WTC11 (cell line): ENCODE data around the gene METTL24. TPM values are rescaled to one million over a fixed set of nuclear protein-coding genes. Genes with fewer than 3 reads are reported as not detected.
A peak's percentile ranks its signal among the peaks of the same experiment; 100 is the strongest.

Experiments
- ATAC-seq: fragments of 200-7000 bp; cut with Tn5 transposase; 2 replicates; pipeline ENCODE4 v1.10.0; 2021; ENCODE audit warnings: mild to moderate bottlenecking, moderate library complexity
- CTCF ChIA-PET: fragments of 300-600 bp; sonication (Branson Sonifier 250); formaldehyde crosslinking; loops from one replicate; lab custom pipeline; 2021; ENCODE audit warnings: antibody characterized with exemption; lab: Charles Lee
- POLR2A ChIA-PET: fragments of 350-600 bp; sonication (Branson Sonifier 250); formaldehyde crosslinking; loops from one replicate; lab custom pipeline; 2021; ENCODE audit warnings: antibody characterized with exemption; lab: Charles Lee
- DNase-seq: peaks from one replicate; pipeline ENCODE4 v3.0.0; 2021; ENCODE audit warnings: low spot score
- H3K27ac Mint-ChIP-seq: 2 replicates; pipeline ENCODE4 v1.8.0; 2021; ENCODE audit warnings: mixed read lengths
- H3K27me3 Mint-ChIP-seq: 2 replicates; pipeline ENCODE4 v1.8.0; 2021; ENCODE audit warnings: low read depth, mild to moderate bottlenecking, moderate library complexity, mixed read lengths
- H3K36me3 Mint-ChIP-seq: 2 replicates; pipeline ENCODE4 v1.8.0; 2021; ENCODE audit warnings: mixed read lengths
- H3K4me1 Mint-ChIP-seq: 2 replicates; pipeline ENCODE4 v1.8.0; 2022; ENCODE audit warnings: mixed read lengths
- H3K4me3 Mint-ChIP-seq: 2 replicates; pipeline ENCODE4 v1.8.0; 2021; ENCODE audit warnings: mild to moderate bottlenecking, moderate library complexity, mixed read lengths
- H3K9me3 Mint-ChIP-seq: 2 replicates; pipeline ENCODE4 v1.8.0; 2021; ENCODE audit warnings: mixed read lengths
- CREM ChIP-seq: sonication (generic); formaldehyde crosslinking; IDR thresholded peaks from 2 replicates; pipeline ENCODE4 v1.8.1; 2022; ENCODE audit warnings: mild to moderate bottlenecking, missing genetic modification reagents, moderate library complexity
- ESRRA ChIP-seq: sonication (generic); formaldehyde crosslinking; IDR thresholded peaks from 2 replicates; pipeline ENCODE4 v1.8.1; 2022; ENCODE audit warnings: mild to moderate bottlenecking, missing genetic modification reagents, borderline replicate concordance
- FOXJ3 ChIP-seq: sonication (generic); formaldehyde crosslinking; IDR thresholded peaks from 2 replicates; pipeline ENCODE4 v1.9.0; 2021; ENCODE audit warnings: missing genetic modification reagents, mild to moderate bottlenecking, borderline replicate concordance
- GTF2I ChIP-seq: fragments of 250-450 bp; sonication (Bioruptor Pico); conservative IDR thresholded peaks from 2 replicates; pipeline ENCODE4 v1.4.0; 2021; ENCODE audit warnings: mild to moderate bottlenecking
- HMGA2 ChIP-seq: fragments of 250-450 bp; sonication (Bioruptor Pico); IDR thresholded peaks from 2 replicates; pipeline ENCODE4 v1.4.0; 2021; ENCODE audit warnings: mild to moderate bottlenecking, moderate library complexity
- MYBL2 ChIP-seq: sonication (generic); formaldehyde crosslinking; IDR thresholded peaks from 2 replicates; pipeline ENCODE4 v1.8.1; 2023; ENCODE audit warnings: mild to moderate bottlenecking, moderate library complexity, missing genetic modification reagents
- SMAD3 ChIP-seq: sonication (generic); formaldehyde crosslinking; IDR thresholded peaks from 2 replicates; pipeline ENCODE4 v1.8.0; 2022; ENCODE audit warnings: missing genetic modification reagents, mild to moderate bottlenecking, borderline replicate concordance
- TEAD1 ChIP-seq: sonication (generic); formaldehyde crosslinking; IDR thresholded peaks from 2 replicates; pipeline ENCODE4 v1.8.0; 2022; ENCODE audit warnings: mild to moderate bottlenecking, missing genetic modification reagents
- TP53 ChIP-seq: sonication (generic); formaldehyde crosslinking; IDR thresholded peaks from 2 replicates; pipeline ENCODE4 v1.8.1; 2023; ENCODE audit warnings: mild to moderate bottlenecking, missing genetic modification reagents
- ZNF121 ChIP-seq: sonication (generic); formaldehyde crosslinking; IDR thresholded peaks from 2 replicates; pipeline ENCODE4 v1.8.0; 2023; ENCODE audit warnings: missing genetic modification reagents
- ZNF219 ChIP-seq: sonication (generic); formaldehyde crosslinking; IDR thresholded peaks from 2 replicates; pipeline ENCODE4 v1.8.0; 2023; ENCODE audit warnings: missing genetic modification reagents, mild to moderate bottlenecking, borderline replicate concordance
- total RNA-seq: library from RNA; stranded (reverse); gene quantifications from 3 replicates; pipeline ENCODE4 v1.2.3, GENCODE V29; 2021
- TF ChIP-seq, protein P1 (sequence below): fragments of 250-450 bp; sonication (Bioruptor Pico); IDR thresholded peaks from 2 replicates; pipeline ENCODE4 v1.9.0; 2021; ENCODE audit warnings: mild to moderate bottlenecking, borderline replicate concordance
- TF ChIP-seq, protein P2 (sequence below): sonication (generic); formaldehyde crosslinking; IDR thresholded peaks from 2 replicates; pipeline ENCODE4 v1.8.0; 2022; ENCODE audit warnings: missing genetic modification reagents
- TF ChIP-seq, protein P3 (sequence below): sonication (generic); formaldehyde crosslinking; IDR thresholded peaks from 2 replicates; pipeline ENCODE4 v1.8.1; 2023; ENCODE audit warnings: mild to moderate bottlenecking, missing genetic modification reagents
- TF ChIP-seq, protein P4 (sequence below): fragments of 250-450 bp; sonication (Bioruptor Pico); IDR thresholded peaks from 2 replicates; pipeline ENCODE4 v1.8.0; 2021; ENCODE audit warnings: mild to moderate bottlenecking
- TF ChIP-seq, protein P5 (sequence below): sonication (generic); formaldehyde crosslinking; IDR thresholded peaks from 2 replicates; pipeline ENCODE4 v1.8.1; 2023; ENCODE audit warnings: mild to moderate bottlenecking, missing genetic modification reagents, borderline replicate concordance

The METTL24 gene
- total RNA-seq, 1 experiment from 2014 or later = 0.31 TPM

DNA sequence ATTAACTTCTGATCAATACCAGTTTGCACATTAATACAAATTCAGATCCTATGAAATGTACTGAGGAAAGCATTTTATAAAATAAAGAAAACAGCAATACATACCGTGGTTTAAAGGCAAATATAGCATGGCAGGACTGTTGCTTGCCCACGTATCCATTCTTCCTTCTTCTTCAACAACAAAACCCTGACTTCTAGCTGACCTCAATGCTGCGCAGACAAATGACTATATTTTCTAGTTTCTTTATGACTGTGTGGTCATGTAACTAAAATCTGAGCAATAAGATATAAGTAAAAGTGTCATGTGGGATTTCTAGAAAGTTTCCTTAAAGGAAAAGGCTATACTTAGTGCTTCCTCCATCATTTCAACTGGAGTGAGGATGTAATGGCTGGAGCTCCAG is 92.9 kb downstream of the METTL24 start:
- ATAC-seq = no peak
- TF ChIP-seq MYBL2 (no peak), ESRRA (CRISPR knock-in tag) (no peak), GTF2I (CRISPR knock-in tag) (no peak), FOXJ3 (CRISPR knock-in tag) (no peak)
- TF ChIP-seq, protein P1, sequence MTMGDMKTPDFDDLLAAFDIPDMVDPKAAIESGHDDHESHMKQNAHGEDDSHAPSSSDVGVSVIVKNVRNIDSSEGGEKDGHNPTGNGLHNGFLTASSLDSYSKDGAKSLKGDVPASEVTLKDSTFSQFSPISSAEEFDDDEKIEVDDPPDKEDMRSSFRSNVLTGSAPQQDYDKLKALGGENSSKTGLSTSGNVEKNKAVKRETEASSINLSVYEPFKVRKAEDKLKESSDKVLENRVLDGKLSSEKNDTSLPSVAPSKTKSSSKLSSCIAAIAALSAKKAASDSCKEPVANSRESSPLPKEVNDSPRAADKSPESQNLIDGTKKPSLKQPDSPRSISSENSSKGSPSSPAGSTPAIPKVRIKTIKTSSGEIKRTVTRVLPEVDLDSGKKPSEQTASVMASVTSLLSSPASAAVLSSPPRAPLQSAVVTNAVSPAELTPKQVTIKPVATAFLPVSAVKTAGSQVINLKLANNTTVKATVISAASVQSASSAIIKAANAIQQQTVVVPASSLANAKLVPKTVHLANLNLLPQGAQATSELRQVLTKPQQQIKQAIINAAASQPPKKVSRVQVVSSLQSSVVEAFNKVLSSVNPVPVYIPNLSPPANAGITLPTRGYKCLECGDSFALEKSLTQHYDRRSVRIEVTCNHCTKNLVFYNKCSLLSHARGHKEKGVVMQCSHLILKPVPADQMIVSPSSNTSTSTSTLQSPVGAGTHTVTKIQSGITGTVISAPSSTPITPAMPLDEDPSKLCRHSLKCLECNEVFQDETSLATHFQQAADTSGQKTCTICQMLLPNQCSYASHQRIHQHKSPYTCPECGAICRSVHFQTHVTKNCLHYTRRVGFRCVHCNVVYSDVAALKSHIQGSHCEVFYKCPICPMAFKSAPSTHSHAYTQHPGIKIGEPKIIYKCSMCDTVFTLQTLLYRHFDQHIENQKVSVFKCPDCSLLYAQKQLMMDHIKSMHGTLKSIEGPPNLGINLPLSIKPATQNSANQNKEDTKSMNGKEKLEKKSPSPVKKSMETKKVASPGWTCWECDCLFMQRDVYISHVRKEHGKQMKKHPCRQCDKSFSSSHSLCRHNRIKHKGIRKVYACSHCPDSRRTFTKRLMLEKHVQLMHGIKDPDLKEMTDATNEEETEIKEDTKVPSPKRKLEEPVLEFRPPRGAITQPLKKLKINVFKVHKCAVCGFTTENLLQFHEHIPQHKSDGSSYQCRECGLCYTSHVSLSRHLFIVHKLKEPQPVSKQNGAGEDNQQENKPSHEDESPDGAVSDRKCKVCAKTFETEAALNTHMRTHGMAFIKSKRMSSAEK (CRISPR knock-in tag) = no peak
- TF ChIP-seq, protein P2, sequence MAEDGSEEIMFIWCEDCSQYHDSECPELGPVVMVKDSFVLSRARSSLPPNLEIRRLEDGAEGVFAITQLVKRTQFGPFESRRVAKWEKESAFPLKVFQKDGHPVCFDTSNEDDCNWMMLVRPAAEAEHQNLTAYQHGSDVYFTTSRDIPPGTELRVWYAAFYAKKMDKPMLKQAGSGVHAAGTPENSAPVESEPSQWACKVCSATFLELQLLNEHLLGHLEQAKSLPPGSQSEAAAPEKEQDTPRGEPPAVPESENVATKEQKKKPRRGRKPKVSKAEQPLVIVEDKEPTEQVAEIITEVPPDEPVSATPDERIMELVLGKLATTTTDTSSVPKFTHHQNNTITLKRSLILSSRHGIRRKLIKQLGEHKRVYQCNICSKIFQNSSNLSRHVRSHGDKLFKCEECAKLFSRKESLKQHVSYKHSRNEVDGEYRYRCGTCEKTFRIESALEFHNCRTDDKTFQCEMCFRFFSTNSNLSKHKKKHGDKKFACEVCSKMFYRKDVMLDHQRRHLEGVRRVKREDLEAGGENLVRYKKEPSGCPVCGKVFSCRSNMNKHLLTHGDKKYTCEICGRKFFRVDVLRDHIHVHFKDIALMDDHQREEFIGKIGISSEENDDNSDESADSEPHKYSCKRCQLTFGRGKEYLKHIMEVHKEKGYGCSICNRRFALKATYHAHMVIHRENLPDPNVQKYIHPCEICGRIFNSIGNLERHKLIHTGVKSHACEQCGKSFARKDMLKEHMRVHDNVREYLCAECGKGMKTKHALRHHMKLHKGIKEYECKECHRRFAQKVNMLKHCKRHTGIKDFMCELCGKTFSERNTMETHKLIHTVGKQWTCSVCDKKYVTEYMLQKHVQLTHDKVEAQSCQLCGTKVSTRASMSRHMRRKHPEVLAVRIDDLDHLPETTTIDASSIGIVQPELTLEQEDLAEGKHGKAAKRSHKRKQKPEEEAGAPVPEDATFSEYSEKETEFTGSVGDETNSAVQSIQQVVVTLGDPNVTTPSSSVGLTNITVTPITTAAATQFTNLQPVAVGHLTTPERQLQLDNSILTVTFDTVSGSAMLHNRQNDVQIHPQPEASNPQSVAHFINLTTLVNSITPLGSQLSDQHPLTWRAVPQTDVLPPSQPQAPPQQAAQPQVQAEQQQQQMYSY = no peak
- H3K27me3 Mint-ChIP-seq = peaks cover 3% of the 10 kb centered on the region; the same call in 1 of the 2 replicates
- peaks cover 23% of the 10 kb centered on the region for H3K9me3 Mint-ChIP-seq
- no peak for DNase-seq
- no peak overlapping the region for H3K4me3 Mint-ChIP-seq
- ChIA-PET POLR2A (interaction anchor here (0.6 kb wide), 1 partner anchor 568 kb away, joined by 5 read pairs; no protein-coding TSS in a partner anchor), CTCF (no interaction called here)
- peaks cover 12% of the 10 kb centered on the region for H3K4me1 Mint-ChIP-seq
- peaks cover 3% of the 10 kb centered on the region for H3K36me3 Mint-ChIP-seq
- no peak overlapping the region for H3K27ac Mint-ChIP-seq

DNA sequence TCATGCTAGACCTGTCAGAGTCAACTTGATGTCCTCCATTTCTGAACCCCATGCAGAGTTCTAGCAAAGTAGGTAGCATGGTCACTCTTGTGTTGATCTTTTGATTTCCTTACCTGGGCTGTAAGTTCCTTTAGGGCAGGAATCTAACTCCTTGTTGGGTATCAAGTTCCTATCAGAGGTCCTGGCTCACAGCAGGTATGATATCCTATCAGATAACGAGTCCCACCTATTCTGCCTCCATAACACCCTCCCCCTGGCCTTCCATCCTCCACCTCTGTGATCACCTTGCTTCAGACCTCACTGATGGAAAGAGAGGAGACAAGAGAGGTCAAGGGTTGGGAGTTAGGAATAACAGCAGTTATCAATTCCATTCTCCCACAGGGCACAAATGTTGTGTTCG is 101.8 kb downstream of the METTL24 start:
- no peak for DNase-seq
- no peak overlapping the region for H3K27ac Mint-ChIP-seq
- POLR2A ChIA-PET = no interaction called here
- H3K9me3 Mint-ChIP-seq = peaks cover 30% of the 10 kb centered on the region
- peaks cover 4% of the 10 kb centered on the region for H3K27me3 Mint-ChIP-seq
- H3K36me3 Mint-ChIP-seq = peaks cover 16% of the 10 kb centered on the region
- no peaks in the 10 kb centered on the region for H3K4me1 Mint-ChIP-seq
- CTCF ChIA-PET = no interaction called here
- TF ChIP-seq, protein P3, sequence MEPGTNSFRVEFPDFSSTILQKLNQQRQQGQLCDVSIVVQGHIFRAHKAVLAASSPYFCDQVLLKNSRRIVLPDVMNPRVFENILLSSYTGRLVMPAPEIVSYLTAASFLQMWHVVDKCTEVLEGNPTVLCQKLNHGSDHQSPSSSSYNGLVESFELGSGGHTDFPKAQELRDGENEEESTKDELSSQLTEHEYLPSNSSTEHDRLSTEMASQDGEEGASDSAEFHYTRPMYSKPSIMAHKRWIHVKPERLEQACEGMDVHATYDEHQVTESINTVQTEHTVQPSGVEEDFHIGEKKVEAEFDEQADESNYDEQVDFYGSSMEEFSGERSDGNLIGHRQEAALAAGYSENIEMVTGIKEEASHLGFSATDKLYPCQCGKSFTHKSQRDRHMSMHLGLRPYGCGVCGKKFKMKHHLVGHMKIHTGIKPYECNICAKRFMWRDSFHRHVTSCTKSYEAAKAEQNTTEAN (CRISPR knock-in tag) = no peak
- no peak for TF ChIP-seq GTF2I (CRISPR knock-in tag)
- no peak for TF ChIP-seq HMGA2 (CRISPR knock-in tag)
- TF ChIP-seq CREM (CRISPR knock-in tag) = no peak
- TF ChIP-seq, all 79 proteins: peak for 0
- no peak for ATAC-seq
- no peak overlapping the region for H3K4me3 Mint-ChIP-seq

DNA sequence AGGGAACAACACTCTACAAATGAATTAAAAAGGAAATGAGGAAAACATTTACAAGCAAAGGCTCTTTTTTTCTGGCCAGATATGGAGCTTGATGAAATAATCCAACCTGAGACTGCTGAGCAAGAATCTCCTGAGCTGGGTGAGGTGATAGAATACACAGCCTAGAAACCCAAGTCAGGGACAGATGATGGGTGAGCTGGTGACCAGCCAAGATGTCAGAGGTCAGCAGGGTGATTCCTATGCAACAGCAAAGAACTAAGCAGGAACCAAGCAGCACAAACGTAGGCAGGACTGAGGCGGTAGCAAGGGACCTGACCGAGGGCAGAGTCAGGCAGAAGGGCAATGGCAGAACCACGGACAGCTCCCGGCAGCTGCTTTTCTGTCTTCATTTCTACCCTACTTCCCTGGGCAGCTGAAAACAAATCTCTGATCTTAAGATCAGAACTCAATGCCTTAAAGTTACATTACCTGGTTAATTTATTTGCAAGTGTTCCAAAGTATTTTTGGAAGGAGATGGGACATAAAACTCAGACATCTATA is 102.9 kb downstream of the METTL24 start:
- no peak overlapping the region for H3K27ac Mint-ChIP-seq
- DNase-seq (peak; percentile 63), ATAC-seq (peak; percentile 90)
- no peak overlapping the region for H3K4me3 Mint-ChIP-seq
- H3K4me1 Mint-ChIP-seq = peaks cover 5% of the 10 kb centered on the region
- H3K36me3 Mint-ChIP-seq = peaks cover 13% of the 10 kb centered on the region
- peaks cover 26% of the 10 kb centered on the region for H3K9me3 Mint-ChIP-seq
- ChIA-PET CTCF (interaction anchor here (1.0 kb wide), 1 partner anchor 87 kb away, joined by 4 read pairs; no protein-coding TSS in a partner anchor), POLR2A (no interaction called here)
- peaks cover under 1% of the 10 kb centered on the region for H3K27me3 Mint-ChIP-seq
- TF ChIP-seq SMAD3 (CRISPR knock-in tag) = peak; percentile 25; the same call in 1 of the 2 replicates
- 0 out of 2 replicates have a peak, but pooled peaks have one; percentile 62 for TF ChIP-seq TEAD1 (CRISPR knock-in tag)
- TF ChIP-seq TP53 = no peak
- TF ChIP-seq ZNF219 (CRISPR knock-in tag) = 0 out of 2 replicates have a peak, but pooled peaks have one; percentile 23
- TF ChIP-seq ZNF121 (CRISPR knock-in tag) = 0 out of 2 replicates have a peak, but pooled peaks have one; percentile 15
- TF ChIP-seq, protein P4, sequence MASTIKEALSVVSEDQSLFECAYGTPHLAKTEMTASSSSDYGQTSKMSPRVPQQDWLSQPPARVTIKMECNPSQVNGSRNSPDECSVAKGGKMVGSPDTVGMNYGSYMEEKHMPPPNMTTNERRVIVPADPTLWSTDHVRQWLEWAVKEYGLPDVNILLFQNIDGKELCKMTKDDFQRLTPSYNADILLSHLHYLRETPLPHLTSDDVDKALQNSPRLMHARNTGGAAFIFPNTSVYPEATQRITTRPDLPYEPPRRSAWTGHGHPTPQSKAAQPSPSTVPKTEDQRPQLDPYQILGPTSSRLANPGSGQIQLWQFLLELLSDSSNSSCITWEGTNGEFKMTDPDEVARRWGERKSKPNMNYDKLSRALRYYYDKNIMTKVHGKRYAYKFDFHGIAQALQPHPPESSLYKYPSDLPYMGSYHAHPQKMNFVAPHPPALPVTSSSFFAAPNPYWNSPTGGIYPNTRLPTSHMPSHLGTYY (CRISPR knock-in tag) = no peak
- TF ChIP-seq, protein P5, sequence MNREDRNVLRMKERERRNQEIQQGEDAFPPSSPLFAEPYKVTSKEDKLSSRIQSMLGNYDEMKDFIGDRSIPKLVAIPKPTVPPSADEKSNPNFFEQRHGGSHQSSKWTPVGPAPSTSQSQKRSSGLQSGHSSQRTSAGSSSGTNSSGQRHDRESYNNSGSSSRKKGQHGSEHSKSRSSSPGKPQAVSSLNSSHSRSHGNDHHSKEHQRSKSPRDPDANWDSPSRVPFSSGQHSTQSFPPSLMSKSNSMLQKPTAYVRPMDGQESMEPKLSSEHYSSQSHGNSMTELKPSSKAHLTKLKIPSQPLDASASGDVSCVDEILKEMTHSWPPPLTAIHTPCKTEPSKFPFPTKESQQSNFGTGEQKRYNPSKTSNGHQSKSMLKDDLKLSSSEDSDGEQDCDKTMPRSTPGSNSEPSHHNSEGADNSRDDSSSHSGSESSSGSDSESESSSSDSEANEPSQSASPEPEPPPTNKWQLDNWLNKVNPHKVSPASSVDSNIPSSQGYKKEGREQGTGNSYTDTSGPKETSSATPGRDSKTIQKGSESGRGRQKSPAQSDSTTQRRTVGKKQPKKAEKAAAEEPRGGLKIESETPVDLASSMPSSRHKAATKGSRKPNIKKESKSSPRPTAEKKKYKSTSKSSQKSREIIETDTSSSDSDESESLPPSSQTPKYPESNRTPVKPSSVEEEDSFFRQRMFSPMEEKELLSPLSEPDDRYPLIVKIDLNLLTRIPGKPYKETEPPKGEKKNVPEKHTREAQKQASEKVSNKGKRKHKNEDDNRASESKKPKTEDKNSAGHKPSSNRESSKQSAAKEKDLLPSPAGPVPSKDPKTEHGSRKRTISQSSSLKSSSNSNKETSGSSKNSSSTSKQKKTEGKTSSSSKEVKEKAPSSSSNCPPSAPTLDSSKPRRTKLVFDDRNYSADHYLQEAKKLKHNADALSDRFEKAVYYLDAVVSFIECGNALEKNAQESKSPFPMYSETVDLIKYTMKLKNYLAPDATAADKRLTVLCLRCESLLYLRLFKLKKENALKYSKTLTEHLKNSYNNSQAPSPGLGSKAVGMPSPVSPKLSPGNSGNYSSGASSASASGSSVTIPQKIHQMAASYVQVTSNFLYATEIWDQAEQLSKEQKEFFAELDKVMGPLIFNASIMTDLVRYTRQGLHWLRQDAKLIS = no peak
